Liver (tissue), 9 donors: ENCODE measurements around the gene CD248. TPM values are rescaled to one million over a fixed set of nuclear protein-coding genes. Genes with fewer than 3 reads are reported as not detected.

Source experiments
- DNase-seq: peaks from one replicate; pipeline ENCODE4 v3.0.0-alpha.2; 2017; ENCODE audit warnings: low spot score
- H3K27ac ChIP-seq, 2 donors: one replicate each; pipeline ENCODE4 v1.7.0; 2013; ENCODE audit warnings: inconsistent platforms in 2 of 2, low read length in 2 of 2, control low read depth in 1 of 2, low read depth in 1 of 2, mild to moderate bottlenecking in 1 of 2
- H3K27me3 ChIP-seq, 4 donors: one replicate each; pipeline versions ENCODE4 v1.6.1 to v1.7.0; 2013; ENCODE audit warnings: low read length in 3 of 4, inconsistent platforms in 1 of 4, mild to moderate bottlenecking in 1 of 4, moderate library complexity in 1 of 4; ENCODE audit not compliant: control insufficient read depth in 4 of 4, insufficient read depth in 4 of 4
- H3K36me3 ChIP-seq, 4 donors: one replicate each; pipeline versions ENCODE4 v1.6.1 to v1.7.0; 2013; ENCODE audit warnings: low read length in 3 of 4, mild to moderate bottlenecking in 3 of 4, low read depth in 1 of 4, moderate library complexity in 1 of 4; ENCODE audit not compliant: control insufficient read depth in 4 of 4, insufficient read depth in 3 of 4
- H3K4me1 ChIP-seq, 4 donors: one replicate each; pipeline versions ENCODE4 v1.6.1 to v1.7.0; 2013; ENCODE audit warnings: low read length in 3 of 4, mild to moderate bottlenecking in 3 of 4, moderate library complexity in 1 of 4; ENCODE audit not compliant: control insufficient read depth in 4 of 4, insufficient read depth in 4 of 4
- H3K4me3 ChIP-seq, 3 donors: one replicate each; pipeline versions ENCODE4 v1.6.1 to v1.7.0; 2013; ENCODE audit warnings: low read length in 3 of 3, control low read depth in 1 of 3, low read depth in 1 of 3, mild to moderate bottlenecking in 1 of 3
- H3K9ac ChIP-seq, 2 donors: one replicate each; pipeline ENCODE4 v1.7.0; 2013; ENCODE audit warnings: low read length in 2 of 2, mild to moderate bottlenecking in 2 of 2, moderate library complexity in 2 of 2, control low read depth in 1 of 2, low read depth in 1 of 2
- H3K9me3 ChIP-seq, 4 donors: one replicate each; pipeline versions ENCODE4 v1.6.1 to v1.7.0; 2013; ENCODE audit warnings: low read length in 3 of 4; ENCODE audit not compliant: control insufficient read depth in 4 of 4
- ATF3 ChIP-seq: IDR thresholded peaks from 2 replicates; pipeline ENCODE4 v1.6.1; 2016; ENCODE audit warnings: antibody characterized with exemption
- EGR1 ChIP-seq, 2 donors: IDR thresholded peaks; 2 replicates each; pipeline ENCODE4 v1.6.1; 2016 to 2018; ENCODE audit warnings: antibody characterized with exemption in 2 of 2, low read depth in 2 of 2
- FOXA1 ChIP-seq: IDR thresholded peaks from 2 replicates; pipeline ENCODE4 v1.6.1; 2016; ENCODE audit warnings: antibody characterized with exemption
- GABPA ChIP-seq, 2 donors: IDR thresholded peaks in 1 of 2; conservative IDR thresholded peaks in 1 of 2; 2 replicates each; pipeline ENCODE4 v1.6.1; 2016; ENCODE audit warnings: antibody characterized with exemption in 2 of 2, mild to moderate bottlenecking in 1 of 2, moderate library complexity in 1 of 2
- JUND ChIP-seq, 2 donors: IDR thresholded peaks; 2 replicates each; pipeline ENCODE4 v1.6.1; 2016; ENCODE audit warnings: antibody characterized with exemption in 2 of 2
- MAX ChIP-seq: IDR thresholded peaks from 2 replicates; pipeline ENCODE4 v1.6.1; 2016; ENCODE audit warnings: antibody characterized with exemption
- RAD21 ChIP-seq, 2 donors: IDR thresholded peaks; 2 replicates each; pipeline ENCODE4 v1.6.1; 2016; ENCODE audit warnings: antibody characterized with exemption in 2 of 2, mild to moderate bottlenecking in 2 of 2
- REST ChIP-seq: IDR thresholded peaks from 2 replicates; pipeline ENCODE4 v1.6.1; 2016; ENCODE audit warnings: antibody characterized with exemption, mild to moderate bottlenecking
- RXRA ChIP-seq, 2 donors: IDR thresholded peaks; 2 replicates each; pipeline ENCODE4 v1.6.1; 2017 to 2018; ENCODE audit warnings: antibody characterized with exemption in 2 of 2, mild to moderate bottlenecking in 1 of 2
- SP1 ChIP-seq: IDR thresholded peaks from 2 replicates; pipeline ENCODE4 v1.6.1; 2018; ENCODE audit warnings: antibody characterized with exemption, mild to moderate bottlenecking
- TAF1 ChIP-seq: conservative IDR thresholded peaks from 2 replicates; pipeline ENCODE4 v1.6.1; 2016; ENCODE audit warnings: antibody characterized with exemption, mild to moderate bottlenecking
- YY1 ChIP-seq: IDR thresholded peaks from 2 replicates; pipeline ENCODE4 v1.6.1; 2016; ENCODE audit warnings: antibody characterized with exemption, mild to moderate bottlenecking
- ZBTB33 ChIP-seq: IDR thresholded peaks from 2 replicates; pipeline ENCODE4 v1.6.1; 2016; ENCODE audit warnings: antibody characterized with exemption
- WGBS: extraction: QIAGEN DNeasy Blood & Tissue Kit; methylation state at CpG from one replicate; pipeline ENCODE4 v1.1.7; 2013; 5-methylcytosine and 5-hydroxymethylcytosine counted together
- polyA plus RNA-seq, 2 donors: library from polyadenylated mRNA; stranded (reverse) in 1 of 2; unstranded in 1 of 2; fragments of 200-250 nt in 1 of 2; fragments of >200 nt in 1 of 2; fragmentation: Nextera tagmentation in 1 of 2; extraction: Ambion mirVana in 1 of 2; gene quantifications; one replicate each; pipeline versions ENCODE4 v1.2.1 to v1.2.3, GENCODE V29; 2013 to 2015
- total RNA-seq, 2 donors: library from RNA; depleted of rRNA; stranded (reverse); fragments of >200 nt; gene quantifications; one replicate each; pipeline ENCODE4 v1.2.3, GENCODE V29; 2014
- donor health status: healthy.
- donor health status: healthy.
- donor health status: healthy.
- donor health status: healthy.
- donor health status: healthy.

CD248 gene
- total and polyA plus RNA-seq, 4 donors = 0.64 to 3.0 (median 1.2) TPM

GRCh38 chr11:66266378-66267038 lies 50.3 kb downstream of the CD248 start (continued):
- no peak for TF ChIP-seq ZBTB33

GRCh38 chr11:66265531-66266377 lies 51.1 kb downstream of the CD248 start:
- no peak overlapping the region for H3K4me3 ChIP-seq
- no peaks in the 10 kb centered on the region for H3K27me3 ChIP-seq
- H3K9me3 ChIP-seq = no peaks in the 10 kb centered on the region
- no peak for DNase-seq
- no peak overlapping the region for H3K27ac ChIP-seq
- no peak overlapping the region for H3K9ac ChIP-seq
- TF ChIP-seq JUND (IDR thresholded peaks at IDR 0.05) = no peak
- no peak for TF ChIP-seq MAX
- no peak for TF ChIP-seq YY1
- TF ChIP-seq EGR1 (IDR thresholded peaks at IDR 0.05; ENCODE audit: low read depth in 2 of 2) = no peak
- TF ChIP-seq FOXA1 = no peak
- TF ChIP-seq RXRA (IDR thresholded peaks at IDR 0.05) = no peak
- TF ChIP-seq TAF1 = no peak
- TF ChIP-seq REST = no peak
- 96% methylated on average over 26 of the region's 26 CpGs for WGBS
- peaks cover 4 to 23% (median 17%) of the 10 kb centered on the region in 4 donors for H3K4me1 ChIP-seq
- H3K36me3 ChIP-seq = peaks cover 0 to 6% (median under 1%) of the 10 kb centered on the region in 4 donors

GRCh38 chr11:66264914-66265313 lies 51.9 kb downstream of the CD248 start:
- peaks cover 4 to 21% (median 14%) of the 10 kb centered on the region in 4 donors for H3K4me1 ChIP-seq
- H3K27ac ChIP-seq = no peak overlapping the region
- no peaks in the 10 kb centered on the region for H3K27me3 ChIP-seq
- H3K9me3 ChIP-seq = no peaks in the 10 kb centered on the region
- no peak overlapping the region for H3K4me3 ChIP-seq
- 84% methylated on average over 12 of the region's 12 CpGs for WGBS
- no peak overlapping the region for H3K9ac ChIP-seq
- peaks cover 0 to 6% (median under 1%) of the 10 kb centered on the region in 4 donors for H3K36me3 ChIP-seq
- TF ChIP-seq SP1 (no peak), RAD21 (IDR thresholded peaks at IDR 0.05) (no peak), ZBTB33 (no peak), ATF3 (no peak), FOXA1 (no peak), GABPA (IDR thresholded peaks at IDR 0.05 in 1 of 2, conservative IDR thresholded peaks at IDR 0.05 in 1 of 2) (no peak), MAX (no peak), JUND (IDR thresholded peaks at IDR 0.05) (no peak)
- no peak for DNase-seq
